HEK293 (cell line): ENCODE measurements around the gene WNT7B.

Experiments used
- CTCF ChIA-PET: fragments of 350-600 bp; formaldehyde crosslinking; extraction: SDS; loops from one replicate; lab custom pipeline; 2021; ENCODE audit warnings: antibody characterized with exemption; lab: Yijun Ruan, JAX
- POLR2A ChIA-PET: fragments of 300-600 bp; formaldehyde crosslinking; extraction: SDS; loops from one replicate; lab custom pipeline; 2020; ENCODE audit warnings: antibody characterized with exemption, inconsistent platforms; lab: Yijun Ruan, JAX
- H3K27ac ChIP-seq: fragments of 200-500 bp; sonication (Bioruptor generic); 2 replicates; pipeline ENCODE4 v1.5.1; 2014; ENCODE audit warnings: low read depth, low read length, control low read depth, inconsistent platforms; ENCODE audit errors: extremely low read depth
- H3K36me3 ChIP-seq, 2 experiments: fragments of 200-500 bp in 1 of 2; sonication (Bioruptor generic) in 1 of 2; 1 replicate in 1 of 2; 2 replicates in 1 of 2; pipeline ENCODE4 v1.5.1; 2014 to 2017; ENCODE audit warnings: inconsistent platforms in 2 of 2, low read length in 2 of 2; ENCODE audit not compliant: control insufficient read depth in 2 of 2, insufficient read depth in 1 of 2
- H3K4me1 ChIP-seq: fragments of 200-500 bp; sonication (Bioruptor generic); 2 replicates; pipeline ENCODE4 v1.5.1; 2014; ENCODE audit warnings: mild to moderate bottlenecking, low read length, inconsistent platforms; ENCODE audit not compliant: control insufficient read depth, insufficient read depth
- H3K4me3 ChIP-seq: 2 replicates; pipeline ENCODE4 v1.5.1; 2011; ENCODE audit warnings: low read depth, mild to moderate bottlenecking, control low read depth, low read length, moderate library complexity
- H3K9me3 ChIP-seq: fragments of 200-500 bp; sonication (Bioruptor generic); 2 replicates; pipeline ENCODE4 v1.5.1; 2014; ENCODE audit warnings: low read depth, low read length, inconsistent platforms; ENCODE audit not compliant: control insufficient read depth, insufficient read depth
- GLIS1 ChIP-seq: fragments of 450-650 bp; formaldehyde crosslinking; IDR thresholded peaks from 2 replicates; pipeline ENCODE4 v1.5.1; 2016; ENCODE audit warnings: missing biosample characterization, missing genetic modification characterization
- GLIS2 ChIP-seq: fragments of 450-650 bp; formaldehyde crosslinking; IDR thresholded peaks from 2 replicates; pipeline ENCODE4 v1.5.1; 2016; ENCODE audit warnings: missing biosample characterization, missing genetic modification characterization
- KLF7 ChIP-seq: fragments of 450-650 bp; formaldehyde crosslinking; IDR thresholded peaks from 2 replicates; pipeline ENCODE4 v1.5.1; 2016; ENCODE audit warnings: missing biosample characterization, missing genetic modification characterization, borderline replicate concordance
- SP2 ChIP-seq: fragments of 450-650 bp; formaldehyde crosslinking; IDR thresholded peaks from 2 replicates; pipeline ENCODE4 v1.5.1; 2016; ENCODE audit warnings: missing biosample characterization, missing genetic modification characterization
- ZBTB1 ChIP-seq: fragments of 450-650 bp; formaldehyde crosslinking; IDR thresholded peaks from 2 replicates; pipeline ENCODE4 v1.5.1; 2016; ENCODE audit warnings: missing biosample characterization, missing genetic modification characterization
- ZFP69B ChIP-seq: fragments of 450-650 bp; formaldehyde crosslinking; IDR thresholded peaks from 2 replicates; pipeline ENCODE4 v1.5.1; 2016; ENCODE audit warnings: missing biosample characterization, missing genetic modification characterization
- ZNF133 ChIP-seq: fragments of 450-650 bp; formaldehyde crosslinking; IDR thresholded peaks from 2 replicates; pipeline ENCODE4 v1.5.1; 2016; ENCODE audit warnings: missing biosample characterization, missing genetic modification characterization
- ZNF202 ChIP-seq: fragments of 450-650 bp; formaldehyde crosslinking; IDR thresholded peaks from 2 replicates; pipeline ENCODE4 v1.5.1; 2016; ENCODE audit warnings: missing biosample characterization, missing genetic modification characterization, borderline replicate concordance
- ZNF211 ChIP-seq: fragments of 450-650 bp; formaldehyde crosslinking; IDR thresholded peaks from 2 replicates; pipeline ENCODE4 v1.5.1; 2016; ENCODE audit warnings: low read depth, missing biosample characterization, missing genetic modification characterization
- ZNF221 ChIP-seq: fragments of 450-650 bp; formaldehyde crosslinking; IDR thresholded peaks from 2 replicates; pipeline ENCODE4 v1.5.1; 2017; ENCODE audit warnings: missing biosample characterization, missing genetic modification characterization, borderline replicate concordance
- ZNF350 ChIP-seq: fragments of 450-650 bp; formaldehyde crosslinking; IDR thresholded peaks from 2 replicates; pipeline ENCODE4 v1.5.0; 2017; ENCODE audit warnings: missing biosample characterization, mild to moderate bottlenecking, missing genetic modification characterization
- ZNF561 ChIP-seq: fragments of 450-650 bp; IDR thresholded peaks from 2 replicates; pipeline ENCODE4 v1.5.1; 2018; ENCODE audit warnings: missing biosample characterization, missing genetic modification characterization, borderline replicate concordance
- ZNF791 ChIP-seq: fragments of 450-650 bp; formaldehyde crosslinking; IDR thresholded peaks from 2 replicates; pipeline ENCODE4 v1.5.1; 2016; ENCODE audit warnings: missing biosample characterization, missing genetic modification characterization
- ZNF843 ChIP-seq: fragments of 450-650 bp; formaldehyde crosslinking; IDR thresholded peaks from 2 replicates; pipeline ENCODE4 v1.5.1; 2016; ENCODE audit warnings: missing biosample characterization, missing genetic modification characterization
- TF ChIP-seq, protein P1 (sequence below): fragments of 450-650 bp; formaldehyde crosslinking; IDR thresholded peaks from 2 replicates; pipeline ENCODE4 v1.5.1; 2016; ENCODE audit warnings: missing biosample characterization, missing genetic modification characterization
- TF ChIP-seq, protein P2 (sequence below): fragments of 450-650 bp; formaldehyde crosslinking; IDR thresholded peaks from 2 replicates; pipeline ENCODE4 v1.5.1; 2016; ENCODE audit warnings: missing biosample characterization, missing genetic modification characterization
- TF ChIP-seq, protein P3 (sequence below): fragments of 450-650 bp; formaldehyde crosslinking; IDR thresholded peaks from 2 replicates; pipeline ENCODE4 v1.5.1; 2017; ENCODE audit warnings: missing biosample characterization, missing genetic modification characterization

The WNT7B gene

DNA sequence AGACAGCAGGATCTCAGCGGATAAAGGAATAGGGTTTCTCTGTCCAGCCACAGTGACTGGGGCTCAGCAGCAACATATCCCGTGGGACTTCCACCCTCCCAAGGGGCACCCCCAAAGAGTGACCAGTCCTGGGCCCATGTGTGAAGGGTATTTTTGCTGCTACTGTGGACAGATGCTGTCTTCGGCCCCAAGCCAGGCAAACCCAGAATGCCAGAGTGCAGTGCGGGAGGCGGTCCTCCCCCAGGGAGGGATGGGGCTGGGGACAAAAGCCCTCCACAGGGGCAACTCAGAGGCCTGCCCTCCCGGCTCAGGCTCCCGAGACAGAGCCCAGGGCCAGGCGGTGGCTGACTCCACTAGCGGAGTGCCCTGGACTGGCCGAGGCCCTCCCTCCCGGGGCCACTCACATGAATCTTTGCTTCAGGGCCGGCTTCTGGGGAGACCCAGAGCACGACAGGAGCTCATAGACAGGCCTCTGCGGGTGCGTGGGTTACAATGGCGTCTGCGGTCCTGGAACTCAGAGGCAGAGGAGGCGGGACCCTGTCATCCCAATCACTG, 34.7 kb upstream of the WNT7B start:
- H3K9me3 ChIP-seq, result no peaks in the 10 kb centered on the region
- no peak overlapping the region for H3K27ac ChIP-seq
- ChIA-PET CTCF (interaction anchor here (0.5 to 3.3 kb wide), 10 partner anchors 12 to 1952 kb away, joined by 3 to 29 read pairs (median 4); no protein-coding TSS in a partner anchor), POLR2A (interaction anchor here (1.2 to 4.6 kb wide), 3 partner anchors 16 to 58 kb away, joined by 3 to 41 read pairs (median 31); no protein-coding TSS in a partner anchor)
- H3K36me3 ChIP-seq, result no peaks in the 10 kb centered on the region
- H3K4me1 ChIP-seq, result peaks cover 5% of the 10 kb centered on the region; the same call in 1 of the 2 replicates
- TF ChIP-seq KLF7 (tag by site-specific recombination) (no peak), ZNF791 (tag by site-specific recombination) (no peak), GLIS1 (tag by site-specific recombination) (peak; percentile 54; the same call in 1 of the 2 replicates), GLIS2 (peak; percentile 46), SP2 (tag by site-specific recombination) (0 out of 2 replicates have a peak, but pooled peaks have one; percentile 1), ZBTB1 (tag by site-specific recombination) (no peak)
- H3K4me3 ChIP-seq, result no peak overlapping the region

DNA sequence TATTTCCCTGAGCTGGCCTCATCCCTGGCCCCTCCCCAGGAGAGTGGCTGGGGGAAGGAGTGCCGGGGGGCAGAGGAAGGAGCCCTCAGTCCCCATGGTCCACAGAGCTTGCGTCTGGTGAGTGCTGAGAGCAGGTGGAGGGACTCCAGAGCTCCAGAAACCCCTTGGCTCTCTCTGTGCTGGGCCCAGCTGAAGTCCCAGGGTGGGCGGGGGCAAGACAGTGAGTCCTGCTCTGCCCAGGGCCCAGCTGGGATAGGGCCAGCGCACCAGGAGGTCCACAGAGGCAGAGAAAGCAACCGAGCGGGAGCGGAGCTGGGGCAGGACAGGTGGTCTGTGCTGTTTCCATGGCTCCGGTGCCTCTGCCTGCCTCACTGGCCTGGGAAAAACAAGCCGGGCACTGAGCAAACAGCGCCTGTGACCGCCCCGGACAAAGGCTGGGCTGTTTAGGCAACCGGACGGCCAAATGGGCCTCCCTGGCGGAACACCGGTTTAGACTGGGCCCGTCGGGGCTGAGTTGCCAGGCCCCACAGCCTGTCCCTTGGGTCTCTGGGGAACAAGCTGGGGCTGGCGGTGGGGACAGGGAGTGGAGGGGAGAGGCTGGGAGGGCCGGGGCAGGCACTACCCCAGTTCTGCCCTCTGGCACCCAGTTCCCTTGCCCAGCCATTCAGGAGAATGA, 34.1 kb upstream of the WNT7B start:
- TF ChIP-seq ZNF843 (tag by site-specific recombination), result no peak
- no peak for TF ChIP-seq SP2 (tag by site-specific recombination)
- TF ChIP-seq ZNF133 (tag by site-specific recombination), result no peak
- TF ChIP-seq ZNF202, result no peak
- TF ChIP-seq ZNF561 (tag by site-specific recombination), result no peak
- TF ChIP-seq ZNF350, result no peak
- TF ChIP-seq ZNF211 (tag by site-specific recombination), result no peak
- TF ChIP-seq, protein P1, sequence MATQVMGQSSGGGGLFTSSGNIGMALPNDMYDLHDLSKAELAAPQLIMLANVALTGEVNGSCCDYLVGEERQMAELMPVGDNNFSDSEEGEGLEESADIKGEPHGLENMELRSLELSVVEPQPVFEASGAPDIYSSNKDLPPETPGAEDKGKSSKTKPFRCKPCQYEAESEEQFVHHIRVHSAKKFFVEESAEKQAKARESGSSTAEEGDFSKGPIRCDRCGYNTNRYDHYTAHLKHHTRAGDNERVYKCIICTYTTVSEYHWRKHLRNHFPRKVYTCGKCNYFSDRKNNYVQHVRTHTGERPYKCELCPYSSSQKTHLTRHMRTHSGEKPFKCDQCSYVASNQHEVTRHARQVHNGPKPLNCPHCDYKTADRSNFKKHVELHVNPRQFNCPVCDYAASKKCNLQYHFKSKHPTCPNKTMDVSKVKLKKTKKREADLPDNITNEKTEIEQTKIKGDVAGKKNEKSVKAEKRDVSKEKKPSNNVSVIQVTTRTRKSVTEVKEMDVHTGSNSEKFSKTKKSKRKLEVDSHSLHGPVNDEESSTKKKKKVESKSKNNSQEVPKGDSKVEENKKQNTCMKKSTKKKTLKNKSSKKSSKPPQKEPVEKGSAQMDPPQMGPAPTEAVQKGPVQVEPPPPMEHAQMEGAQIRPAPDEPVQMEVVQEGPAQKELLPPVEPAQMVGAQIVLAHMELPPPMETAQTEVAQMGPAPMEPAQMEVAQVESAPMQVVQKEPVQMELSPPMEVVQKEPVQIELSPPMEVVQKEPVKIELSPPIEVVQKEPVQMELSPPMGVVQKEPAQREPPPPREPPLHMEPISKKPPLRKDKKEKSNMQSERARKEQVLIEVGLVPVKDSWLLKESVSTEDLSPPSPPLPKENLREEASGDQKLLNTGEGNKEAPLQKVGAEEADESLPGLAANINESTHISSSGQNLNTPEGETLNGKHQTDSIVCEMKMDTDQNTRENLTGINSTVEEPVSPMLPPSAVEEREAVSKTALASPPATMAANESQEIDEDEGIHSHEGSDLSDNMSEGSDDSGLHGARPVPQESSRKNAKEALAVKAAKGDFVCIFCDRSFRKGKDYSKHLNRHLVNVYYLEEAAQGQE (tag by site-specific recombination), result no peak
- ChIA-PET CTCF (interaction anchor here (0.5 to 3.3 kb wide), 5 partner anchors 10 to 380 kb away, joined by 3 to 29 read pairs (median 4); no protein-coding TSS in a partner anchor), POLR2A (interaction anchor here (0.9 to 4.6 kb wide), 3 partner anchors 24 to 59 kb away, joined by 3 to 41 read pairs (median 31); no protein-coding TSS in a partner anchor)
- no peak overlapping the region for H3K27ac ChIP-seq
- H3K36me3 ChIP-seq, result no peaks in the 10 kb centered on the region
- H3K9me3 ChIP-seq, result no peaks in the 10 kb centered on the region
- peaks cover 5% of the 10 kb centered on the region; the same call in 1 of the 2 replicates for H3K4me1 ChIP-seq
- H3K4me3 ChIP-seq, result no peak overlapping the region

DNA sequence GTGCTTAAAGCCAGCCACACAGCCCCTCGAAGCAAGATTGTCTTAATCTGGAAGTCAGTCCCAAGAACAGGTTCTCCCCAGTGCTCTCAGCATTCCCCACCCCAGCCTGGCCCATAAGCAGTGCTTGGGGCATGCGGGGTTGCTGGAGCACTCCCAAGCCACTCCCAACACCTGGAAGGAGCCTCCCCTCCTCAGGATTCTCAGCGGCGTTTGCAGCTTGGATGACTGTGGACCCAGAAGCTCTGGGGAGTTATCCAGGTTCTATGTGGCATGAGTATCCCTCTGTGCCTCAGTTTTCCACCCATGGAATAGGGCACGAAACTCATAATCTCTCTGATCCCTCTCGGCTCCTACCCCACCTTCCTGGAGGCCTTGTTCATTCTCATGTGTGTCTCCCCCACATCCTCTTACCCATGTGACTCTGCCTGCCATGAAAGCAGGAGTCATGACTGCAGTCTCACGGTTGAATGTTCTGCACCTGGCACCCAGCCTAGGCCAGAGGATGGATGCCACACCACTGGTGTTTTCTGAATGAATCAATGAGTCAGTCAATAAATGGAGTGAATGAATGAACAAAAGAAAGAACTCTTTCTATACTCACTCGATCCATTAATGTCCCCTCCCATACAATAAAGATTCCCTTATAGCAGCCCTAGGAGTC, 33.4 kb upstream of the WNT7B start:
- Histone ChIP-seq H3K36me3 (no peaks in the 10 kb centered on the region), H3K27ac (no peak overlapping the region), H3K4me1 (peaks cover 5% of the 10 kb centered on the region; the same call in 1 of the 2 replicates), H3K9me3 (no peaks in the 10 kb centered on the region), H3K4me3 (no peak overlapping the region)
- ChIA-PET CTCF (interaction anchor here (0.6 to 5.8 kb wide), 5 partner anchors 9 to 379 kb away, joined by 3 to 173 read pairs (median 29); no protein-coding TSS in a partner anchor), POLR2A (interaction anchor here (0.9 kb wide), 1 partner anchor 25 kb away, joined by 3 read pairs; no protein-coding TSS in a partner anchor)
- TF ChIP-seq, protein P2, sequence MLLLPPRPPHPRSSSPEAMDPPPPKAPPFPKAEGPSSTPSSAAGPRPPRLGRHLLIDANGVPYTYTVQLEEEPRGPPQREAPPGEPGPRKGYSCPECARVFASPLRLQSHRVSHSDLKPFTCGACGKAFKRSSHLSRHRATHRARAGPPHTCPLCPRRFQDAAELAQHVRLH, result peak; percentile 26; the same call in 1 of the 2 replicates
- TF ChIP-seq ZNF221, result no peak
- no peak for TF ChIP-seq ZFP69B (tag by site-specific recombination)
- TF ChIP-seq, protein P3, sequence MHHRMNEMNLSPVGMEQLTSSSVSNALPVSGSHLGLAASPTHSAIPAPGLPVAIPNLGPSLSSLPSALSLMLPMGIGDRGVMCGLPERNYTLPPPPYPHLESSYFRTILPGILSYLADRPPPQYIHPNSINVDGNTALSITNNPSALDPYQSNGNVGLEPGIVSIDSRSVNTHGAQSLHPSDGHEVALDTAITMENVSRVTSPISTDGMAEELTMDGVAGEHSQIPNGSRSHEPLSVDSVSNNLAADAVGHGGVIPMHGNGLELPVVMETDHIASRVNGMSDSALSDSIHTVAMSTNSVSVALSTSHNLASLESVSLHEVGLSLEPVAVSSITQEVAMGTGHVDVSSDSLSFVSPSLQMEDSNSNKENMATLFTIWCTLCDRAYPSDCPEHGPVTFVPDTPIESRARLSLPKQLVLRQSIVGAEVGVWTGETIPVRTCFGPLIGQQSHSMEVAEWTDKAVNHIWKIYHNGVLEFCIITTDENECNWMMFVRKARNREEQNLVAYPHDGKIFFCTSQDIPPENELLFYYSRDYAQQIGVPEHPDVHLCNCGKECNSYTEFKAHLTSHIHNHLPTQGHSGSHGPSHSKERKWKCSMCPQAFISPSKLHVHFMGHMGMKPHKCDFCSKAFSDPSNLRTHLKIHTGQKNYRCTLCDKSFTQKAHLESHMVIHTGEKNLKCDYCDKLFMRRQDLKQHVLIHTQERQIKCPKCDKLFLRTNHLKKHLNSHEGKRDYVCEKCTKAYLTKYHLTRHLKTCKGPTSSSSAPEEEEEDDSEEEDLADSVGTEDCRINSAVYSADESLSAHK, result no peak
